ENCODE results near the gene ATPAF2. TPM values are rescaled to one million over a fixed set of nuclear protein-coding genes. Genes with fewer than 3 reads are reported as not detected.

ATPAF2 gene
- total RNA-seq, 1 donor from 2014 or later, result 21.3 TPM

- DNase-seq, result no peak
Observed at GRCh38 chr17:17985153-17985552, 53.8 kb downstream of the ATPAF2 start.

DNA sequence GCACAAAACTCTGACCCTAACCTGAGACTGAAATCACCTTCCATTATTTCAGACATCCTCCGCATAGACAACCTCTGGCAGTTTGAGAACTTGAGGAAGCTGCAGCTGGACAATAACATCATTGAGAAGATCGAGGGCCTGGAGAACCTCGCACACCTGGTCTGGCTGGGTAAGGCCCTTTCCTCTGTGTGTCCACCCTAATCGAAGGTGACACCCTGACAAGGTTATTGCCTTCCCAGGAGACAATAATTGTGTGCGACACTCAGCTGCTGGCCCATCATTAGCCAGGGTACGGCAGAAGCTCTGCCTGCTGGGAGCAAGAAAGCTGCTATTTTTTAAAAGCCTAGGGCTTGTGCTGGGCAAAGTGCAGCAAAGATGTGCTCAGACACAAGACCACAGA, 55.2 kb downstream of the ATPAF2 start:
- no peak for DNase-seq

DNA sequence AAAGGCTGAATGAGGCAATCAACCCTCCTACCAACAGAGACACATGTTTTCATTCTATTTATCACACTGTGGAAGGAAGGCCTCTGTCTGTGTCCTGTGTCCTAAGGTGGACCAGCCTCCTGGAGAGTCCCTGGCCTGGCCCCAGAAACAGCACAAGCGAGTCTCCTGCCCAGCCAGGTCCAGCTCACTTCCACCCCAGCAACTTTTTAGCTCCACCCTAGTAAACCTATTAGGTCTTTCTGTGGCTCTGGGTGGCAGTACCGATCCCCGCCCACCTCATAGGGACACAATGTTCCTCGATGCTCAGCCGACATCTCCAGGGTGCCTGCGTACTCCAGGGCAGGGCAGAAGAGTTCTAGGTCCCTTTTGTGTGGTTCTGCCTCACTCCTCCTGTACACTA, 55.6 kb downstream of the ATPAF2 start:
- no peak for DNase-seq

- no peak for DNase-seq
Observed at GRCh38 chr17:17982801-17983200, 56.2 kb downstream of the ATPAF2 start.

DNA sequence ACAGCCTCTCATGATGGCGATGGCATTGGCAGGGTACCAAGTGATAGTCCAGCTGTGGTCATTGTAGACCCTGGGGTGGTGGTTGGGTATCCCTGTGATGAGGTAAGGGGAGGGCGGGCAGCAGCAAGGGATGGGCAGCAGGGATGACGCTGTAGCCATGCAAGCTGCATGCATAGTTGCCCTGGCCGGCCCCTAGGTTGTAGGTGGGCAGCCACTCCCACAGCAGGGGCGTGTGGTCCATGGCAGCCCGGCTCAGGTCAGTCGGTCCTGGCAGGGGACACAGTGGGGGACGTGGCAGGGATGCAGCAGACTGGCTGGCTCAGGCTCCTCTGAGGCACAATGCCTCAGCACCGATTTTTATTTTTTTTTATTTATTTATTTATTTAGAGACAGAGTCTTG, 57.6 kb downstream of the ATPAF2 start:
- DNase-seq, result no peak

DNA sequence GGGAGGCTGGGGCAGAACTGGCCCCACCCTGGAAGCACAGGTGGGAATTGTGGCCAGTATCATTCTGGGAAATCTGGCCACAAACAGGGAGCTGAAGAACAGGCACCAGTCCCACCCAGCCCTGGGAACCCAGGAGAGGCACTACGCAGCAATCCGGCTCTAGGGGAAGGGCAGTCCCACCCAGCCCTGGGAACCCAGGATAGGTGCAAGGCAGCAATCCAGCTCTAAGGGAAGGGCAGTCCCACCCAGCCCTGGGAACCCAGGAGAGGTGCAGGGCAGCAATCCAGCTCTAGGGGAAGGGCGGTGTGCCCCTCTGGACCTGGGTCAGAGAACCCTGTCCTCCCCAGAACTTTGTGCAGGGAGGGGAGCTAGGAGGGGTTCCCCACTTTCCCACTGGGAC, 59.2 kb downstream of the ATPAF2 start:
- no peak for DNase-seq

DNA sequence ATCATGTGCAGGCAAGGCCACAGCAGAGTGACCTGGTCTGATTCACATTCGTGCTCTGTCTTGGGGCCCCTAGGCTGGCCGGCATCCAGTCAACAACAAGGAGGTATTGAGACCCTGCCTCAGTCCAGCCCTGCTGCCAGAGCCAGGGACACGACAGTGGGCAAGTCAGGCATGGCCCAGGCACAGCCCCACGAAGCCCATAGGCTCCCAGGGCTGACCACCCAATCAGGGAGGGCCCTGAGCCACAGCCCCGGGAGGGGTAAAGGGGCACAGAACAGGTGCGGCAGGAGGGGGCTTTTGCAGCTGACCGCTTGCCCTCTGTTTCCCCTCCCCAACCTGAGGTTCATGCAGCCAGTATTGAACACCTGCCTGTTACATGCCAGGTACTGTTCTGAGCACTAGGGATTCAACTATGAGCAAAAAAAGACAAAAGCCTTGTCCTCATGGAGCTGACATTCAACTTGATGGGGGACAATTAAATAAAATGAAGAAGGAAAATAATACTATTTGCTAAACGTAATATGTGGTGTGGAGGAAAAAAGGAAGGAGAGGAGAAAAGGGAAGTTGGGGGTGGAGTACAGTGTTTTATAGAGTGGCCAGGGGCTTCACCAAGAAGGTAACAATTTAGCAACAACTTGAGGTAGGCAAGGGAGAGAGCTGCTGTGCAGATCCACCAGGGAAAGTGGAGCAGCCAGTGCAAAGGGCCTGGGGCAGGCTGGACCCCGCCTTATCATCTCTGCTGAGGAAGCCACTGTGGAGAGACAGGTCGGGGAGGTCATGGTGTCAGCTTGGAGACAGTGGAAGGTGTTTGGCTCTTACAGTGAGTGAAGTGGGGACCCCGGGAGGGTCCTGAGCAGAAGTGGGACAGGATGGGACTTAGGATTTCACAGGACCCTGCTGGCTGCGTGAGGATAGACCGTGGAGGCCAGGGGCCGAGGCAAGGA, 60.2 kb downstream of the ATPAF2 start:
- no peak for DNase-seq

DNA sequence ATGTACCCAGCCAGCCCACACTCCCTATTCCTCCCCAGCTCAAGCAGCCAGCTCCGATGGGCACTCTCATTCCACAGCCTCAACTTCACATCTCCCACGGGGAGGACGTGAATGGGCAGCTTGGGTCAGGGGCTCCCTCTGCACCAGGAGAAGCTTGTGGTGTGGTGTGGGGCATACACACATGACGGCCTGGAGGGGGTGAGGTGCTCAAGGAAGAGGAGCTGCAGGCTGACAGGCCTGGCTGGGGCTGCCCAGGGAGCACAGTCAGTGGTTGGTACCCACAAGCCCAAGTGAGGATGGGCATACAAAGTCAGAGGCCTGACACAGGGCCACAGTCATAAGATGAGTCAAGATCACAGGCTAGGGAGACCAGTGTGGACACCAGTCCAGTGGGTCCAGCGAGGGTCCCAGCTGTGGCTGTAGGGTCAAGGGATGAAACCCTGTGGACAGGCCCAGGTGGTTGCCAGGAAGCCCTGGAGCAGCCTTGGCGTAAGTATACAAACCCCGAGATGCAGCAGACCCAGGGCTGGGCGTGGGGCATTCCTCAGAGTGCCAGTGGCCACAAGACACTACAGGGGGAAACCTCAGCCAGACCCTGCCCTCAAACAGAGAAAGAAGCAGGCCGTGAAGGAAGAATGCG, 61.9 kb downstream of the ATPAF2 start:
- no peak for DNase-seq

- no peak for DNase-seq
Observed at GRCh38 chr17:17975436-17975835, 63.5 kb downstream of the ATPAF2 start.

DNA sequence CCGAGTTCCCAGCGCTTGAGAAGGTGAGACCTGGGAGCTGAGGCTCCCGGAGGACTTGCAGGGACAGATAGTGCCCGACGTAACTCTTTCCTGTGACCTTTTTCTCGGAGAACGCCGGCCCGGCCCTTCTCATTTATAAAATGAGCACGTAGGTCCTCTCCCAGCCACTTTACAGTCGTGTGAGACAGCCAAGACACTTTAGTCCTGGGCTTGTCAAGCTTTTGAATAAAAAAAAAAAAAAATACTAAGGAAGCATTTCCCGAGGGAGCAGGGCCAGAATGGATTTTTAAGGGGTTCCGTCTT, 66.1 kb downstream of the ATPAF2 start:
- DNase-seq, result no peak

DNA sequence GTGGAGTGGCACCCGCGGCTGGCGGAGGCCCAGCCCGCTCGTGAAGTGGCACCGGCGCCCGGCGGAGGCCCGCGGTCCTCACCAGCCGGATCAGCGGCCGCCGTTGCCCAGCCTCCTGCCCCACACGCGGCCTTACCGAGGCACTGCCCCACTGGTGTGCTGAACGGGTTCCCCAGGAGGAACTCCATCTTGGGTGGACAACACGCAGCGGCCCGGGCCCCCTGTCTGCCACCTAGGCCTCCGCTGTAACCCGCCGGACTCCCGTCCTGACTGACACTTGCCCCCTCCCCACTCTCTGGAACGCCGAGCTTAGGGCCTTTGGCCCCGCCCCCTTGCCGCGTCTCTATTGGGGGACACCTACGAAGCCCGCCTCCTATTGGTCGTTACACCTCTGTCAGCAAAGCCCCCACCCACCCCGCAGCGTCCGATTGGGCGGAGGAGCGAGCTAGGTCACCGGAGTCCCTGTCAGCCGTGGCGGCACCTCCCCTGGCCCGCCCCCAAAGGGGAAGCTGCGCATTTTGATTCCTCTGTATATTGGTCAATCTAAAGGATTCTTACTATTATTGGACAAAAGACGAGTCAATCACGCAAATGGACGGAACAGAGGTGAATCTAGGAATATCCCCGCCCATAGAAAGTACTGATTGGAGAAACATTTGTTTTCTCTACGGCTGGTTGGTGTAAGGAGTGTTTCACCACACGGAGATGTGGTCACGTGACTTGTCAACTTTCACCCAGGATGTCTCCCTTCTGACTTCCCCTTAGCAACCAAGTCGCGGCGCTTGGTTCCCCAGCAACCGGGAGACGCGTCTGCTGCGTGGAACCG, 66.6 kb downstream of the ATPAF2 start, which contains the start of the genes DRC3 and TOM1L2:
TSS of gene DRC3 (plus strand) at position 737 of the 826 bp plus-strand sequence. CDS start 4,737 bp downstream, outside the sequence.
TSS of gene TOM1L2 (minus strand) at position 275 of the 826 bp plus-strand sequence. CDS start at position 188, 87 bp downstream.
- peak; percentile 100 for DNase-seq

DNA sequence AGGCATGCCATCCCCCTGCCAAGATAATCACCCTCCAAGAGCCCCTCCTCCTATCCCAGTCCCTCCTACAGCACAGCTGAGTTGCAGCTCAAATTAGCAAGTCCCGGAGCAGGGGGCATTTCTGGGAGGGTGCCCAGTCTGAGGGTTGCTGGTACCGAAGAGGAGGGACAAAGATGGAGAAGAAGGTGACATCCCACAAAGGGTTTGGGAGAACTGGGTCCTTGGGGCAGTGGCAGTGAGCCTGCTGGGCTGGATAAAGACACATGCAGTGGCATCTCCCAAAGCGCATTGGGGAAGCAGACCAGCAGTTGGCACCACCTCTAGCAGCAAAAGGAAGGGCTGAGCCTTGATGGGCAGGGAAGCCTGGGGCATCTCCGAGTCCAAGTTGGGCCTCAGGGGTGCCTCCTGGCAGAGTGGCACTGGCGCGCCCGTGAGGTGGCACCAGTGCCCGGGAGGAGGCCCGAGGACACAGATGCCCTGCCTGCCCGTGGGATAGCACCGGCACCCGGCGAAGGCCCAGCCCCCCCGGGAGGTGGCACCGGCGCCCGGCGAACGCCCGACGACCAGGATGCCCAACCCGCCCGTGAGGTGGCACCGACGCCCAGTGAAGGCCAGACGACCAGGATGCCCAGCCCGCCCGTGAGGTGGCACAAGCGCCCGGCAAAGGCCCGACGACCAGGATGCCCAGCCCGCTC, 67.4 kb downstream of the ATPAF2 start:
- DNase-seq, result peak; percentile 19

DNA sequence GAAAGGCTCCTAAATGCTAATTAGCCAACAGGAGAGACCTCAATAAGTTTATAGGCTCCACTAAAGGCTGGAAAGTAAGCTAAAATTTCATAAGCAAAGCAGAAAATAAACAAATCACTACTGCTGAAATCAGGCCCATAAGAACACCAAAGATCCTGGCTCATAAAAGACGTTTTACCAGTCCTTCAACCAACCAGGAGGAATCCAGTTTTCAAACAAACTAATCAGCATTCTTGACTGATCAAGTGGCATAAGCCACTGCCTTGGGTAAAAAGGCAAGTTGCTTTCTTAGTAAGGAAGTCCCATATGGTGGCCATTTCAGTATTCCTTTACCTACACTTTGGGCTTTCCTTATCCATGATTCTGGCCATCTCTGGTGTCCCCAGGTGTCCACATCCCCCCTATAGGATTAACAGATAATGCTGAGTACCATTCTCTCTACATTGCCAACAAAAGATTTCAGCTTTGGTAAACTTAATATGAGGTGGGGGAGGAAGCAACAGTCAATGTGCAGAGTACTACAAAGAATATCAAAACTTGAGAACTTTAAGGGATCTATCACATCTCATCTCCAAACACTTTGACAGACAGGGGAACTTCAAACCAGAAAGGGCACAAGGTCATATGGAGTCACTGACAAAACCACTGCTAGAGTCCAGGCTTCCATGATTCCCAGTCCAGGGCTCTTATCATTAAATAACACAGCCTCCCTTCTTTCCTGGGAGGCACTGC, 68.1 kb downstream of the ATPAF2 start:
- no peak for DNase-seq

Other genes with a start within 250 kb of the ATPAF2 start
- gene SREBF1, start 202.2 kb downstream of the ATPAF2 start, total RNA-seq, result 28.8 and 71.5 TPM in 2 replicates
- gene TOM1L2, start 66.8 kb downstream of the ATPAF2 start, total RNA-seq, result 21.6 and 30.0 TPM in 2 replicates
- gene DRC3, start 66.3 kb downstream of the ATPAF2 start, total RNA-seq, result 1.5 and 2.5 TPM in 2 replicates
- 6.3 and 8.8 TPM in 2 replicates for gene GID4, start 240 bp upstream of the ATPAF2 start, total RNA-seq
- gene DRG2, start 48.8 kb upstream of the ATPAF2 start, total RNA-seq, result 44.5 and 54.1 TPM in 2 replicates
- gene MYO15A, start 69.6 kb upstream of the ATPAF2 start, total RNA-seq, result under 0.01 and 0.60 TPM in 2 replicates
- 95.1 and 104 TPM in 2 replicates for gene ALKBH5, start 144.7 kb upstream of the ATPAF2 start, total RNA-seq
- gene LLGL1, start 186.5 kb upstream of the ATPAF2 start, total RNA-seq, result 27.9 and 40.0 TPM in 2 replicates
- 409 and 588 TPM in 2 replicates for gene FLII, start 219.6 kb upstream of the ATPAF2 start, total RNA-seq
- 22.4 and 22.6 TPM in 2 replicates for gene MIEF2, start 221.5 kb upstream of the ATPAF2 start, total RNA-seq